Karpas-422 (cell line): Measurements from ENCODE around the gene KIRREL3. TPM values are rescaled to one million over a fixed set of nuclear protein-coding genes. Genes with fewer than 3 reads are reported as not detected.

Experiments used
- DNase-seq: peaks from one replicate; pipeline ENCODE4 v3.0.0-alpha.2; 2015
- H2AFZ ChIP-seq: fragments of 200-600 bp; sonication (generic); 2 replicates; pipeline ENCODE4 v1.6.1; 2014; ENCODE audit warnings: antibody characterized with exemption, low read length, mixed read lengths
- H3K27ac ChIP-seq: fragments of 200-600 bp; sonication (generic); 2 replicates; pipeline ENCODE4 v1.5.1; 2014; ENCODE audit warnings: mild to moderate bottlenecking, low read length, moderate library complexity
- H3K27me3 ChIP-seq: fragments of 200-600 bp; sonication (generic); 2 replicates; pipeline ENCODE4 v1.6.1; 2014; ENCODE audit warnings: low read length, mixed read lengths
- H3K36me3 ChIP-seq: fragments of 200-600 bp; sonication (generic); 2 replicates; pipeline ENCODE4 v1.6.1; 2014; ENCODE audit warnings: low read length, mixed read lengths; ENCODE audit not compliant: insufficient read depth
- H3K4me1 ChIP-seq: fragments of 200-600 bp; sonication (generic); 2 replicates; pipeline ENCODE4 v1.6.1; 2014; ENCODE audit warnings: mild to moderate bottlenecking, low read length, mixed read lengths
- H3K4me2 ChIP-seq: fragments of 200-600 bp; sonication (generic); 2 replicates; pipeline ENCODE4 v1.6.1; 2014; ENCODE audit warnings: low read length, low read depth, mild to moderate bottlenecking; ENCODE audit not compliant: poor library complexity, severe bottlenecking
- H3K4me3 ChIP-seq: fragments of 200-600 bp; sonication (generic); 2 replicates; pipeline ENCODE4 v1.5.1; 2014; ENCODE audit warnings: mild to moderate bottlenecking, antibody characterized with exemption, low read length, mixed read lengths
- H3K79me2 ChIP-seq: fragments of 200-600 bp; sonication (generic); 2 replicates; pipeline ENCODE4 v1.6.1; 2014; ENCODE audit warnings: mild to moderate bottlenecking, low read length, mixed read lengths
- H3K9ac ChIP-seq: fragments of 200-600 bp; sonication (generic); 2 replicates; pipeline ENCODE4 v1.6.0; 2014; ENCODE audit warnings: low read length
- H3K9me2 ChIP-seq: fragments of 200-600 bp; sonication (generic), shearing (Covaris generic); replicated peaks from 2 replicates; pipeline ENCODE4 v1.6.0; 2014; ENCODE audit warnings: mild to moderate bottlenecking, low read length, moderate library complexity; ENCODE audit not compliant: insufficient read depth
- H3K9me3 ChIP-seq: fragments of 300-700, 200-600 bp; sonication (generic); 2 replicates; pipeline ENCODE4 v1.6.1; 2014; ENCODE audit warnings: low read length, mixed read lengths
- H4K20me1 ChIP-seq: fragments of 200-600 bp; sonication (generic); 2 replicates; pipeline ENCODE4 v1.6.1; 2014; ENCODE audit warnings: mild to moderate bottlenecking, antibody characterized with exemption, low read length, low read depth; ENCODE audit not compliant: insufficient read depth
- total RNA-seq: library from RNA; depleted of rRNA; stranded (reverse); fragments of >200 nt; shearing (Covaris generic); gene quantifications from 2 replicates; pipeline ENCODE4 v1.2.3, GENCODE V29; 2014; ENCODE audit warnings: low replicate concordance

Gene KIRREL3
- total RNA-seq, 1 experiment from 2014 or later, result not detected

DNA sequence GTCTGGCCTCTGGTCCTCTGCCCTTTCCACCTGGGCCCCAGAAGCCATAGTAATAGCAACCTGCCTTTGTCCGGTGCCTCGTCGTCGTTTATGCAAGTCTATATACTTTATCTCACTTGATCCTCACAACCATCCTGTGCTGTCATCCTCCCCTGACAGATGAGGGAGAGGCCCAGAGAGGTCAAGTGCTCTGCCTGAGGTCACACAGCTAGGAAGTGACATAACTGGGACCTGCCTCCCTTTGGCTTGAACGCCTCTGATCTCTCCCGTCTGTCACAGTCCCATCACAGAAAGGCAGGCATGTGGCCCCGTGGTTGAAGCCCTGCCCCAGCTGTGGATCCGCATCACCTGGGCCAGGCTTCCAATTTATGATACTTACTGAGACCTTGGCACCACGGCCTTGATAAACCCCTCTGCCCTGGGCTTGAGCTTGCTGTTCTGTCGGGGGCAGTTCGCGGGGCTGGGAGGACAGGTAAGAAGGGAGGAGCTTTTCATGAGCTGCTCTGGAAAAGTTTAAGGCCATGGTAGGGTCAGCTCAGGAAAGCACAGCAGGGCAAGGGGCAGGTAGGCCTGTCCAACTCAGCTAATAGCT lies 398.1 kb downstream of the KIRREL3 start:
- H3K9me3 ChIP-seq, result no peaks in the 10 kb centered on the region
- H3K9ac ChIP-seq, result no peak overlapping the region

DNA sequence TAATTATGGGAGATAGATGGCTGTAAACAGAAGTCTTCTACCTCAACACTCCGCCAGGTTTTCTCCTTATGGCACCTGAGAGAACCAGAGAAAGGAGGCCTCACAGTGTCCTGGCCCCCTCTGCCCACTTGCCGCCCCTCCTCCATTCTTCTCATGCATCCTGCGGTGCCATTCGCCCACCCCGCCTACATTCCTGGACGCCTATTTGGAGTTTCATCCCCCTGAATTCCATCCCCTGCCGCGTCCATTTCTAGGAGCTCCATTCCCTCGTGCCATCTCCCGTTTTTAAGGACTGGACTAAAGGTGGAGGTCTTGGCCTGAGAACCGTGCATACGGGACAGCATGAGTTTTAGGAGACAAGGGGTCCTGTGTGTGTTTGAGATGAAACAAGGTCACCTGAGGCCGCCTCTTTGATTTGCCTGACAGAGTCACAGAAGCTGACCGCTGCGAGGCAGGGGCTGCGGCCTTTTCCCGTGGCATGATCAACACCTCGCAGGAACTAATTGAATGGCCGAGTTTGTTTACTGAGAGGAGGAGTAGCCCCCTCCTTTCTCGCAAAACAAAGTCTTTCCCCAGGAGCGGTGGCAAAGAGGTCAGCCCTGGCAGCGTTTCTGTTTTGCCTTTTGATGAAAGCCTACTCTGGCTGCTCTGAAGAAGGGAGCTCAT lies 398.9 kb downstream of the KIRREL3 start:
- no peak overlapping the region for H3K9ac ChIP-seq
- H2AFZ ChIP-seq, result no peak overlapping the region
- no peaks in the 10 kb centered on the region for H3K9me3 ChIP-seq
- H3K27me3 ChIP-seq, result no peaks in the 10 kb centered on the region
- H4K20me1 ChIP-seq, result no peaks in the 10 kb centered on the region
- no peaks in the 10 kb centered on the region for H3K36me3 ChIP-seq
- no peaks in the 10 kb centered on the region for H3K9me2 ChIP-seq
- no peak overlapping the region for H3K27ac ChIP-seq
- H3K4me2 ChIP-seq, result no peak overlapping the region
- DNase-seq, result no peak
- H3K4me1 ChIP-seq, result peaks cover 14% of the 10 kb centered on the region
- H3K4me3 ChIP-seq, result no peak overlapping the region
- H3K79me2 ChIP-seq, result no peaks in the 10 kb centered on the region

More for the DNA sequence above, 398.1 kb downstream of the KIRREL3 start:
- no peak for DNase-seq
- Histone ChIP-seq H3K36me3 (no peaks in the 10 kb centered on the region), H2AFZ (no peak overlapping the region), H3K4me3 (no peak overlapping the region), H3K4me1 (peaks cover 18% of the 10 kb centered on the region), H4K20me1 (no peaks in the 10 kb centered on the region), H3K9me2 (no peaks in the 10 kb centered on the region), H3K27me3 (no peaks in the 10 kb centered on the region), H3K27ac (no peak overlapping the region), H3K4me2 (no peak overlapping the region), H3K79me2 (no peaks in the 10 kb centered on the region)

DNA sequence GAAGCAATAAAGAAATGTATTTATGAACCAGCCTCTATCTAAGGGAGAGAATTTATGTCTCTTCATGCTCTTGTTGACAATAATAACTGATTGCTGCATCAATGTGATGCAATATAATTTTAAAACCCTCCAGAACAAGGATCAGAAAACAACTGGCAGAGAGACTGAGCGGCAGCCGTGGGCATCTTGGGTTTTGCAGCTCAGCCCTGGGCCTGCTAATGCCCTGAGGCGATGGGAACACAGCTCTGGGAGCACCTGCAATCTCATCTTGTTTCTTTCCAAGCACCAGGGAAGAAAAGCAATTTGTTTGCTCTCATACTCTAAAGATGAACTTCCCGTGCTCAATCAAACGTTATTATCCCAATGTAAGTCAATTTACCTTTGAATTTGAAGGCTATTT lies 399.4 kb downstream of the KIRREL3 start:
- no peaks in the 10 kb centered on the region for H3K9me2 ChIP-seq
- no peak overlapping the region for H2AFZ ChIP-seq
- no peaks in the 10 kb centered on the region for H3K27me3 ChIP-seq
- H4K20me1 ChIP-seq, result no peaks in the 10 kb centered on the region
- no peak overlapping the region for H3K27ac ChIP-seq
- peaks cover 14% of the 10 kb centered on the region for H3K4me1 ChIP-seq
- H3K9me3 ChIP-seq, result no peaks in the 10 kb centered on the region
- H3K36me3 ChIP-seq, result no peaks in the 10 kb centered on the region
- no peak overlapping the region for H3K4me2 ChIP-seq
- H3K9ac ChIP-seq, result no peak overlapping the region
- no peak overlapping the region for H3K4me3 ChIP-seq
- DNase-seq, result no peak
- H3K79me2 ChIP-seq, result no peaks in the 10 kb centered on the region

DNA sequence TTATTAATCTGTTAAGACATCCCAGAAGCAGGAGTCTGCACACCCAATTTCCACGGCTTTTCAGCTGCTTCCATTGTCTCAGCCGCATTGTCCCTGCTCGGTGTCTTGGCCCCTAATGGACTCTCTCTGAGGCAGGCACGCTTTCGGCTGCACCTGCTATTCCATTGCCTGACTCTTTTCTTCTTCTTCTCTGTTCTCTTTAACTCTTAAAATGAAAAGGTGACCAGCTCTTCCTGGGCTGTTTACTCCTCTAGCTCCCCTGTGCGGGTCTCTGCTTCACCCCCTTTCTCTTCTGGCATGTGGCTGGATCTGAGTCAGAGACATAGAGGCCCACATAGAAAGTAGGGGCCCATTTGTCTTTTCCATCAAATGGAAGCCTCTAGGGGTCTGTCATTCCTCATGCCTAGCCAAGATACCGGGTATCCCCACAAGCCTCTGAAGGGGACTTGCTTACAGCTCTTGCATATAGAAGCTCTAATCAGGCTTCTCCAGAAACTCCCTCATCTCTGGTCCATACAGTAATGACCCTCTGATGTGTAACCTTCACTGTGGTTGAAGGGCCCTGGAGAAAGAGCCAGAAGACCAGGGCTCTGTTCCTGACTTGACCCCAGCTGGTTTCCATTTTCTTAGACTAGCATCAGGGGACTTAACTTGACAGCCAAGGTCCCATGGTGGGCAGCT lies 401.2 kb downstream of the KIRREL3 start:
- H3K36me3 ChIP-seq, result no peaks in the 10 kb centered on the region
- H3K9ac ChIP-seq, result no peak overlapping the region
- no peak overlapping the region for H3K4me3 ChIP-seq
- H3K4me1 ChIP-seq, result peaks cover 14% of the 10 kb centered on the region
- no peak for DNase-seq
- H2AFZ ChIP-seq, result no peak overlapping the region
- no peak overlapping the region for H3K4me2 ChIP-seq
- no peak overlapping the region for H3K27ac ChIP-seq
- H3K9me3 ChIP-seq, result no peaks in the 10 kb centered on the region
- no peaks in the 10 kb centered on the region for H3K27me3 ChIP-seq
- no peaks in the 10 kb centered on the region for H3K79me2 ChIP-seq
- H3K9me2 ChIP-seq, result no peaks in the 10 kb centered on the region
- H4K20me1 ChIP-seq, result no peaks in the 10 kb centered on the region

DNA sequence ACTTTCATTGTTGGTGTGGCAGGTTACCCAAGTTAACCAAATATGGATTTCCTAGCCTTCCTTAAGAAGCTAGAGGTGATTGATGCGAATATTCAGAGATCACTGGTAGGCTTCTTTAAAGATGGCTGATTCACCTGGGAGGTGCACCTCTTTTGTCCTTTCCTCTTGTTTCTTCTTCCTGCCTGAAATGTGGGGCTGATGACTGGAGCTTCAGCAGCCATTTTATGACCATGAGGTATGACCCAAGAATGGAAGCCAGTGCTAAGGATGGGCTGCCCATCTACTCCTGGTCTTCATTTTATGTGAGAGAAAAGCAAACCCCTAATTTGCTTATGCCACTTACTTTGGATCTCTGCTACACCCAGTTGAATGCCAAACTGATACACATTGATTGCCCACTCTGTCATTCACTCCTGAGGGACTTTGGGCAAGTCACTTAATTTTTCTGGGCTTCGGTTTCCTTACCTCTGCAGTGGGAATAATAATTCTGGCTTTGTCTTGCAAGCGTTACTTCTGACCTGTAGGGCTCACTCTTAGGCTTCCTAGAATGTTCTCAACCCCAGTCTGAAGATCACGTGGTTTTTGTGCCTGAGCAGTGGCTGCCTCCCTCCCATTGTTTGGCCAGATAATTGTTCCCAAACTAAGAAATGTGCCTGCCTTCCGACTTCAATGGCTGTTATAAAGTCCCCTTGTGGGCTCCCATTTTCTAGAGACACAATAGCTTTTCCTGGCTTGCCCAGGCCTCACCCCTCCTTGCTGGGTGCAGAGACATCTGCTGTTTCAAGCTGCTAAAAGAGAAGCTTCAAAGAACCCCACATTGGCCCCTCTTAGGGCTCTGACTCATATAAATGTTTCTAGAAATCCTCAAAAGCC lies 402.0 kb downstream of the KIRREL3 start:
- H2AFZ ChIP-seq, result no peak overlapping the region
- no peak overlapping the region for H3K27ac ChIP-seq
- H3K4me2 ChIP-seq, result no peak overlapping the region
- H4K20me1 ChIP-seq, result no peaks in the 10 kb centered on the region
- no peaks in the 10 kb centered on the region for H3K27me3 ChIP-seq
- no peaks in the 10 kb centered on the region for H3K36me3 ChIP-seq
- no peak overlapping the region for H3K4me3 ChIP-seq
- no peak overlapping the region for H3K9ac ChIP-seq
- H3K9me3 ChIP-seq, result no peaks in the 10 kb centered on the region
- no peak for DNase-seq
- no peaks in the 10 kb centered on the region for H3K79me2 ChIP-seq
- no peaks in the 10 kb centered on the region for H3K9me2 ChIP-seq
- peaks cover 6% of the 10 kb centered on the region for H3K4me1 ChIP-seq

DNA sequence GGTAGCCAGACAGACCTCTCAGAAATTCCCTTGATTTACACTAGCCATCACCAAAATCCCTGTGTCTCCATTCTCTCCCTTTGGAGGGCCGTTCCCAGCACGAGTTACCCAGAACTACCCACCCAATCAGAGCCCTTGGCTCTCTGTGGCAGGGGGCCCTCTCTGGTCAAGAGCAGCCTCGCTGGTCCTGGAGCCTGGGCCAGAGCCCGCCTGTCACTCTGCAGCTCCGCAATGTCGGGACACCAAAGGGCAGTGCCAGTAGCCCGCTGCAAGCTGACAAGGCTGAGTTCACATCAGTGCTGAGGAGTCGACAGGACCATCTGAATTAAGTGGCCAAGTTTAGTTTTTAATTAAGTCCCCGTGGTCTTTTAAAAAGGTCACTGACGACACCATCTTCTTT lies 403.5 kb downstream of the KIRREL3 start:
- no peak overlapping the region for H3K4me2 ChIP-seq
- no peak for DNase-seq
- H3K9me3 ChIP-seq, result no peaks in the 10 kb centered on the region
- no peak overlapping the region for H3K9ac ChIP-seq
- H3K4me3 ChIP-seq, result no peak overlapping the region
- no peaks in the 10 kb centered on the region for H3K36me3 ChIP-seq
- no peaks in the 10 kb centered on the region; the same call in 1 of the 2 replicates for H3K4me1 ChIP-seq
- H3K27me3 ChIP-seq, result no peaks in the 10 kb centered on the region
- H3K9me2 ChIP-seq, result no peaks in the 10 kb centered on the region
- H4K20me1 ChIP-seq, result no peaks in the 10 kb centered on the region
- H2AFZ ChIP-seq, result no peak overlapping the region
- H3K27ac ChIP-seq, result no peak overlapping the region
- no peaks in the 10 kb centered on the region for H3K79me2 ChIP-seq

DNA sequence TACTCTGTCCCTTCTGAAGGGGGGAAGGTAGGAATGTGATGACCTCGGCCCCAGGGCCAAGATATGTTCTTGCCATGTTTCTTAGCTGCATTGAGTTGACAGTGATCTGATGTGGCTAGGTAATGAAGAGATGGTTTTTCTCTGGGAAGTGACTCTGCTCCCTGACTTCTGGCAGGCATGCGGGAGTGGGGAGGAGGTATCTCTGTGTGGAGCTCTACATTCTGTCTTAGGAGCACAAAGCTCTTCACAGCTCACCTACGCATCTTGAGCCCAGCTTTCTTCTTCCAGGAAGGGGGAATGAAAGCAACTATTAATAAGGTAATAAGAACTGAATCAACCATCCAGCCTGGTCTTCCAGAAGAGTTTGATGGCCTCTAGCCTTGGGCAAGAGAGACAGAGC lies 404.1 kb downstream of the KIRREL3 start:
- Histone ChIP-seq H3K4me2 (no peak overlapping the region), H3K79me2 (no peaks in the 10 kb centered on the region), H3K27ac (no peak overlapping the region), H4K20me1 (no peaks in the 10 kb centered on the region), H3K4me1 (no peaks in the 10 kb centered on the region; the same call in 1 of the 2 replicates), H3K9me2 (no peaks in the 10 kb centered on the region), H3K27me3 (no peaks in the 10 kb centered on the region), H3K4me3 (no peak overlapping the region), H3K36me3 (no peaks in the 10 kb centered on the region), H3K9ac (no peak overlapping the region), H2AFZ (no peak overlapping the region), H3K9me3 (no peaks in the 10 kb centered on the region)
- DNase-seq, result no peak

DNA sequence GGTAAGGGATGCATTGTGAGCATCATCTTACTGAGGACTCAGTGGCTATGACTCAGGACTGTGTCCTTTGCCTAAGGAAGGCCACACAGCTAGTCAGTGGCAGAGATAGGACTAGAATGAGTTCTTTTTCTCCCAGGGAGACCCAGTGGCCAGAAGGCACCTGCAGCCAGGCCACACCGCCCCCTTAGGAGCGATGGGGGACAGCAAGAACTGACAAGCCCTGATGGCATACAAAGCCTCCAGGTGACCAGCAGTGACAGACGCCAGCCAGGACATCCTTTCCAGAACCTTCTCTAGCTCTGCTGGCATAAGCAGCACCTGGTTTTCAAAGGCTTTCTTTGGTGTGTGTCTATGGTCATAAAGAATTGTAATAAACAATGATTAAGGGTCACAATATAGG lies 405.0 kb downstream of the KIRREL3 start:
- no peaks in the 10 kb centered on the region for H3K36me3 ChIP-seq
- H3K4me2 ChIP-seq, result no peak overlapping the region
- no peaks in the 10 kb centered on the region for H4K20me1 ChIP-seq
- H3K4me3 ChIP-seq, result no peak overlapping the region
- no peak overlapping the region for H3K27ac ChIP-seq
- no peaks in the 10 kb centered on the region for H3K9me3 ChIP-seq
- no peaks in the 10 kb centered on the region for H3K79me2 ChIP-seq
- H2AFZ ChIP-seq, result no peak overlapping the region
- no peaks in the 10 kb centered on the region; the same call in 1 of the 2 replicates for H3K4me1 ChIP-seq
- no peaks in the 10 kb centered on the region for H3K27me3 ChIP-seq
- H3K9ac ChIP-seq, result no peak overlapping the region
- DNase-seq, result no peak
- no peaks in the 10 kb centered on the region for H3K9me2 ChIP-seq
